Peyer's patch (tissue), 4 donors: ENCODE measurements around the gene PANX2. TPM values are rescaled to one million over a fixed set of nuclear protein-coding genes. Genes with fewer than 3 reads are reported as not detected.

Experiments
- DNase-seq, 3 donors: peaks; one replicate each; pipeline ENCODE4 v3.0.0-alpha.2; 2017 to 2019
- H3K27ac ChIP-seq, 4 donors: fragments of 200-600 bp; sonication (generic); one replicate each; pipeline ENCODE4 v1.5.1; 2016 to 2019
- H3K27me3 ChIP-seq, 2 donors: fragments of 200-600 bp; sonication (generic); one replicate each; pipeline ENCODE4 v1.5.1; 2019
- H3K36me3 ChIP-seq, 3 donors: fragments of 200-600 bp; sonication (generic); one replicate each; pipeline ENCODE4 v1.5.1; 2016 to 2019
- H3K4me1 ChIP-seq, 4 donors: fragments of 200-600 bp; sonication (generic); one replicate each; pipeline ENCODE4 v1.5.1; 2016 to 2019
- H3K4me3 ChIP-seq, 4 donors: fragments of 200-600 bp; sonication (generic); 1 replicate in 3 of 4; 2 replicates in 1 of 4; pipeline ENCODE4 v1.5.1; 2016 to 2019; ENCODE audit warnings: mild to moderate bottlenecking in 1 of 4
- H3K9me3 ChIP-seq, 4 donors: fragments of 200-600 bp; sonication (generic); one replicate each; pipeline ENCODE4 v1.5.1; 2016 to 2019; ENCODE audit warnings: mild to moderate bottlenecking in 1 of 4
- POLR2A ChIP-seq, 2 donors: fragments of 450-650 bp; IDR thresholded peaks; one replicate each; pipeline ENCODE4 v1.5.1; 2017; ENCODE audit warnings: antibody characterized with exemption in 2 of 2, mild to moderate bottlenecking in 2 of 2, moderate library complexity in 2 of 2
- total RNA-seq, 4 donors: library from RNA; depleted of rRNA; stranded (reverse); fragments of >200 nt; gene quantifications; one replicate each; pipeline ENCODE4 v1.1.0, GENCODE V29; 2016
- TF ChIP-seq, protein P1 (sequence below), 6 experiments: fragments of 450-650 bp in 4 of 6; fragments of 200-600 bp in 2 of 6; sonication (generic) in 1 of 6; IDR thresholded peaks; one replicate each; pipeline ENCODE4 v1.5.1; 2017 to 2019; ENCODE audit warnings: antibody characterized with exemption in 6 of 6, mild to moderate bottlenecking in 3 of 6, moderate library complexity in 1 of 6

PANX2 gene, protein sequence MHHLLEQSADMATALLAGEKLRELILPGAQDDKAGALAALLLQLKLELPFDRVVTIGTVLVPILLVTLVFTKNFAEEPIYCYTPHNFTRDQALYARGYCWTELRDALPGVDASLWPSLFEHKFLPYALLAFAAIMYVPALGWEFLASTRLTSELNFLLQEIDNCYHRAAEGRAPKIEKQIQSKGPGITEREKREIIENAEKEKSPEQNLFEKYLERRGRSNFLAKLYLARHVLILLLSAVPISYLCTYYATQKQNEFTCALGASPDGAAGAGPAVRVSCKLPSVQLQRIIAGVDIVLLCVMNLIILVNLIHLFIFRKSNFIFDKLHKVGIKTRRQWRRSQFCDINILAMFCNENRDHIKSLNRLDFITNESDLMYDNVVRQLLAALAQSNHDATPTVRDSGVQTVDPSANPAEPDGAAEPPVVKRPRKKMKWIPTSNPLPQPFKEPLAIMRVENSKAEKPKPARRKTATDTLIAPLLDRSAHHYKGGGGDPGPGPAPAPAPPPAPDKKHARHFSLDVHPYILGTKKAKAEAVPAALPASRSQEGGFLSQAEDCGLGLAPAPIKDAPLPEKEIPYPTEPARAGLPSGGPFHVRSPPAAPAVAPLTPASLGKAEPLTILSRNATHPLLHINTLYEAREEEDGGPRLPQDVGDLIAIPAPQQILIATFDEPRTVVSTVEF
- total RNA-seq: under 1 TPM in 1 of 4 donors, not detected in 3; 0.40 TPM

- Histone ChIP-seq H3K27me3 (peaks cover 0 to 18% of the 10 kb centered on the region in 2 donors), H3K27ac (no peak within 1 kb of the TSS), H3K4me3 (peak within 1 kb of the TSS; percentile 17 to 60 (median 55)), H3K4me1 (peaks cover 0 to 14% (median 4%) of the 10 kb centered on the region in 4 donors), H3K9me3 (no peaks in the 10 kb centered on the region), H3K36me3 (no peaks in the 10 kb centered on the region)
- TF ChIP-seq, protein P1, sequence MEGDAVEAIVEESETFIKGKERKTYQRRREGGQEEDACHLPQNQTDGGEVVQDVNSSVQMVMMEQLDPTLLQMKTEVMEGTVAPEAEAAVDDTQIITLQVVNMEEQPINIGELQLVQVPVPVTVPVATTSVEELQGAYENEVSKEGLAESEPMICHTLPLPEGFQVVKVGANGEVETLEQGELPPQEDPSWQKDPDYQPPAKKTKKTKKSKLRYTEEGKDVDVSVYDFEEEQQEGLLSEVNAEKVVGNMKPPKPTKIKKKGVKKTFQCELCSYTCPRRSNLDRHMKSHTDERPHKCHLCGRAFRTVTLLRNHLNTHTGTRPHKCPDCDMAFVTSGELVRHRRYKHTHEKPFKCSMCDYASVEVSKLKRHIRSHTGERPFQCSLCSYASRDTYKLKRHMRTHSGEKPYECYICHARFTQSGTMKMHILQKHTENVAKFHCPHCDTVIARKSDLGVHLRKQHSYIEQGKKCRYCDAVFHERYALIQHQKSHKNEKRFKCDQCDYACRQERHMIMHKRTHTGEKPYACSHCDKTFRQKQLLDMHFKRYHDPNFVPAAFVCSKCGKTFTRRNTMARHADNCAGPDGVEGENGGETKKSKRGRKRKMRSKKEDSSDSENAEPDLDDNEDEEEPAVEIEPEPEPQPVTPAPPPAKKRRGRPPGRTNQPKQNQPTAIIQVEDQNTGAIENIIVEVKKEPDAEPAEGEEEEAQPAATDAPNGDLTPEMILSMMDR (IDR thresholded peaks at IDR 0.05): no peak
- no peak for TF ChIP-seq POLR2A (IDR thresholded peaks at IDR 0.05)
- DNase-seq: no peak
Measured at GRCh38 chr22:50170453-50171318, at the start of gene PANX2. PANX2 (plus strand) TSS chr22:50170731; CDS start chr22:50170731, 0 bp downstream.

GRCh38 chr22:50121202-50121740 lies 49.3 kb upstream of the PANX2 start:
- no peaks in the 10 kb centered on the region for H3K27me3 ChIP-seq
- peaks cover 0 to 7% (median 0%) of the 10 kb centered on the region in 4 donors for H3K9me3 ChIP-seq
- H3K4me3 ChIP-seq: no peak overlapping the region
- H3K36me3 ChIP-seq: no peaks in the 10 kb centered on the region
- peaks cover 0 to 7% (median 0%) of the 10 kb centered on the region in 4 donors for H3K4me1 ChIP-seq
- H3K27ac ChIP-seq: no peak overlapping the region
- no peak for DNase-seq
- no peak for TF ChIP-seq POLR2A (IDR thresholded peaks at IDR 0.05)
- TF ChIP-seq, protein P1 (IDR thresholded peaks at IDR 0.05): no peak

DNA sequence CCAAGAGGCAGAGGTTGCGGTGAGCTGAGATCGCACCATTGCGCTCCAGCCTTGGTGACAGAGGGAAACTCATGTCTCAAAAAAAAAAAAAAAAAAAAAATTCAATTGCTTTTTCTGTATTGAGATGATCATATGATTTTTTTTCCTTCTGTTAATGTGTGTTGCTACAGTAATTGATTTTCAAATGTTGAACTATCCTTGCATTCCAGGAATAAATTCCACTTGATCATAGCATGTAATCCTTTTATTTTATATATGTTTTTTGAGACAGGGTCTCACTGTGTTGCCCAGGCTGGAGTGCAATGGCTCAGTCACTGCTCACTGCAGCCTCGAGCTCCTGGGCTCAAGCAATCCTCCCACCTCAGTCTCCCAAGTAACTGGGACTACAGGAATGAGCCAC lies 47.4 kb upstream of the PANX2 start:
- no peak for TF ChIP-seq POLR2A (IDR thresholded peaks at IDR 0.05)
- TF ChIP-seq, protein P1 (IDR thresholded peaks at IDR 0.05): no peak
- DNase-seq: no peak
- no peaks in the 10 kb centered on the region for H3K27me3 ChIP-seq
- H3K9me3 ChIP-seq: peaks cover 0 to 7% (median 0%) of the 10 kb centered on the region in 4 donors
- no peak overlapping the region for H3K4me3 ChIP-seq
- H3K27ac ChIP-seq: no peak overlapping the region
- peaks cover 0 to 7% (median 0%) of the 10 kb centered on the region in 4 donors for H3K4me1 ChIP-seq
- H3K36me3 ChIP-seq: no peaks in the 10 kb centered on the region

GRCh38 chr22:50125029-50125428 lies 45.5 kb upstream of the PANX2 start:
- no peak for DNase-seq
- TF ChIP-seq, protein P1 (IDR thresholded peaks at IDR 0.05): no peak
- TF ChIP-seq POLR2A (IDR thresholded peaks at IDR 0.05): no peak
- no peaks in the 10 kb centered on the region for H3K36me3 ChIP-seq

DNA sequence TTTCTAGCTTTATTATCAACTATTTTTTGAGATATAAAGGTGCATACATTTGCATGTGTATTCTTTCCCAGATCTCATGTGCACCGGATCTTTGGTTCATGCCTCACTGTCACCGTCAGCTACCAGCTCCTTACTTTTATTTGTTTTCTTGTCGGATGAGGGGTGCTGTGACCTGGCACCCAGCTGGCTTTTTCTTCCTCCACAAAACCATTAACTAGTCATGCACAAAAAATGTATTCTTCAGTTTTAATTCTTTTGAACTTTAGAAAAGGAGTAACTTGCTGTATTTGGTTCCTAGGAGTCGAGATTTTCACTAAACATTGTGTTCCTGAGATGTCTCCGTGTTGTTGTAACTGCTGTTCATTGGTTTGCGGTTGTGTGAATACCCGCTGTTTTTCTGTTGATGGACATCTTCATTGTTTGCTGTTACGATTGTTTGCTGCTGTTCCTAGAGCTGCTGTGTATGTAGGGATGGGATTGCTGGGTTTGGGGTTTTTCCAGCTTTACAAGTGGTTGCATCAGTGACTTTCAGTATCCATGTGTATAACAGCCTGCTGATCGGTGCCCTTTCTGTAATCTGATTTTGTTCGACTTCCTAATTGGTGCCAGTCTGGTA lies 41.3 kb upstream of the PANX2 start:
- no peaks in the 10 kb centered on the region for H3K9me3 ChIP-seq
- H3K27ac ChIP-seq: no peak overlapping the region
- no peak for DNase-seq
- TF ChIP-seq, protein P1 (IDR thresholded peaks at IDR 0.05): no peak
- no peak for TF ChIP-seq POLR2A (IDR thresholded peaks at IDR 0.05)
- H3K27me3 ChIP-seq: no peaks in the 10 kb centered on the region
- H3K36me3 ChIP-seq: no peaks in the 10 kb centered on the region
- no peaks in the 10 kb centered on the region for H3K4me1 ChIP-seq
- no peak overlapping the region for H3K4me3 ChIP-seq

More at GRCh38 chr22:50125029-50125428, 45.5 kb upstream of the PANX2 start:
- H3K27ac ChIP-seq: no peak overlapping the region
- H3K27me3 ChIP-seq: no peaks in the 10 kb centered on the region
- H3K4me3 ChIP-seq: no peak overlapping the region
- H3K9me3 ChIP-seq: peaks cover 0 to 7% (median 0%) of the 10 kb centered on the region in 4 donors
- H3K4me1 ChIP-seq: no peaks in the 10 kb centered on the region
